ENCODE data around the gene SLC25A47. TPM values are rescaled to one million over a fixed set of nuclear protein-coding genes. Genes with fewer than 3 reads are reported as not detected.

SLC25A47 gene
- total RNA-seq, 4 donors from 2014 or later, result not detected

- TF ChIP-seq CTCF (IDR thresholded peaks at IDR 0.05) (no peak), POLR2A (IDR thresholded peaks at IDR 0.05) (no peak)
- DNase-seq (ENCODE audit: low spot score in 2 of 2), result peak in 1 of 2 donors; percentile 81
- H3K4me3 ChIP-seq (ENCODE audit: low read depth, poor library complexity, severe bottlenecking), result no peak overlapping the region
- intact Hi-C loops (cut with DNase I; ENCODE audit: low total_unique reads), result no loop called here
- 93 to 96% methylated on average over 35 to 37 of the region's 42 CpGs for WGBS, 2 donors
Measured at GRCh38 chr14:100292776-100293461, 30.2 kb upstream of the SLC25A47 start.

- WGBS, 2 donors, result 77 to 83% methylated on average over 14 of the region's 14 CpGs
- intact Hi-C loops (cut with DNase I; ENCODE audit: low total_unique reads), result no loop called here
- no peak overlapping the region for H3K4me3 ChIP-seq (ENCODE audit: low read depth, poor library complexity, severe bottlenecking)
- DNase-seq (ENCODE audit: low spot score in 2 of 2), result peak in 1 of 2 donors; percentile 48
- TF ChIP-seq CTCF (IDR thresholded peaks at IDR 0.05) (no peak), POLR2A (IDR thresholded peaks at IDR 0.05) (no peak)
Measured at GRCh38 chr14:100293497-100294212, 29.5 kb upstream of the SLC25A47 start.

GRCh38 chr14:100294213-100294962, 28.8 kb upstream of the SLC25A47 start:
- peak in 1 of 2 donors; percentile 81 for DNase-seq (ENCODE audit: low spot score in 2 of 2)
- TF ChIP-seq CTCF (IDR thresholded peaks at IDR 0.05), result no peak
- no peak for TF ChIP-seq POLR2A (IDR thresholded peaks at IDR 0.05)
- intact Hi-C loops (cut with DNase I; ENCODE audit: low total_unique reads), result no loop called here
- no peak overlapping the region for H3K4me3 ChIP-seq (ENCODE audit: low read depth, poor library complexity, severe bottlenecking)
- 65 to 72% methylated on average over 12 of the region's 12 CpGs for WGBS, 2 donors

- intact Hi-C loops (cut with DNase I; ENCODE audit: low total_unique reads), result no loop called here
- 83 to 88% methylated on average over 2 of the region's 2 CpGs for WGBS, 2 donors
- H3K4me3 ChIP-seq (ENCODE audit: low read depth, poor library complexity, severe bottlenecking), result no peak overlapping the region
- TF ChIP-seq CTCF (IDR thresholded peaks at IDR 0.05) (no peak), POLR2A (IDR thresholded peaks at IDR 0.05) (no peak)
- peak in 1 of 2 donors; percentile 52 for DNase-seq (ENCODE audit: low spot score in 2 of 2)
Measured at GRCh38 chr14:100294963-100295330, 28.2 kb upstream of the SLC25A47 start.

- DNase-seq (ENCODE audit: low spot score in 2 of 2), result peak in 1 of 2 donors; percentile 81
Measured at GRCh38 chr14:100295376-100296105, 27.6 kb upstream of the SLC25A47 start.

More at GRCh38 chr14:100295376-100296105, 27.6 kb upstream of the SLC25A47 start:
- TF ChIP-seq CTCF (IDR thresholded peaks at IDR 0.05) (no peak), POLR2A (IDR thresholded peaks at IDR 0.05) (no peak)
- 90 to 93% methylated on average over 16 of the region's 16 CpGs for WGBS, 2 donors
- H3K4me3 ChIP-seq (ENCODE audit: low read depth, poor library complexity, severe bottlenecking), result no peak overlapping the region
- intact Hi-C loops (cut with DNase I; ENCODE audit: low total_unique reads), result no loop called here
